H9 (cell line): Measurements from ENCODE around the gene FZD10. TPM values are rescaled to one million over a fixed set of nuclear protein-coding genes. Genes with fewer than 3 reads are reported as not detected.

Source experiments
- DNase-seq: peaks from one replicate; pipeline ENCODE4 v3.0.0-alpha.2; 2017
- H2AFZ ChIP-seq: one replicate; pipeline ENCODE4 v1.6.1; 2013; ENCODE audit warnings: mild to moderate bottlenecking, low read length, control low read depth, moderate library complexity
- H2AK5ac ChIP-seq: 2 replicates; pipeline ENCODE4 v1.6.1; 2013; ENCODE audit warnings: low read length, control low read depth, mixed read lengths; ENCODE audit not compliant: insufficient read length
- H2BK120ac ChIP-seq: one replicate; pipeline ENCODE4 v1.6.1; 2013; ENCODE audit warnings: low read depth, mild to moderate bottlenecking, low read length, control low read depth, inconsistent platforms; ENCODE audit not compliant: poor library complexity, severe bottlenecking
- H2BK12ac ChIP-seq: 2 replicates; pipeline ENCODE4 v1.6.1; 2013; ENCODE audit warnings: low read length, control low read depth, mixed read lengths, low read depth; ENCODE audit not compliant: insufficient read length
- H2BK15ac ChIP-seq: 2 replicates; pipeline ENCODE4 v1.6.1; 2013; ENCODE audit warnings: low read depth, low read length, control low read depth
- H2BK20ac ChIP-seq: one replicate; pipeline ENCODE4 v1.6.1; 2013; ENCODE audit warnings: low read depth, mild to moderate bottlenecking, low read length, control low read depth, inconsistent platforms; ENCODE audit not compliant: poor library complexity, severe bottlenecking
- H2BK5ac ChIP-seq: 2 replicates; pipeline ENCODE4 v1.6.1; 2013; ENCODE audit warnings: low read length, control low read depth, mixed read lengths; ENCODE audit not compliant: insufficient read length
- H3K14ac ChIP-seq: 2 replicates; pipeline ENCODE4 v1.6.1; 2013; ENCODE audit warnings: low read length, control low read depth; ENCODE audit not compliant: insufficient read depth
- H3K18ac ChIP-seq: 2 replicates; pipeline ENCODE4 v1.6.1; 2013; ENCODE audit warnings: low read depth, mild to moderate bottlenecking, mixed read lengths, low read length, control low read depth; ENCODE audit not compliant: insufficient read length
- H3K23ac ChIP-seq: 2 replicates; pipeline ENCODE4 v1.6.1; 2013; ENCODE audit warnings: low read length, control low read depth, mixed read lengths, low read depth; ENCODE audit not compliant: insufficient read length
- H3K23me2 ChIP-seq: 2 replicates; pipeline ENCODE4 v1.6.1; 2013; ENCODE audit warnings: low read depth, mild to moderate bottlenecking, mixed read lengths, low read length, control low read depth; ENCODE audit not compliant: insufficient read length, poor library complexity, severe bottlenecking
- H3K27ac ChIP-seq: 2 replicates; pipeline ENCODE4 v1.5.1; 2013; ENCODE audit warnings: low read length, control low read depth, mixed read lengths, low read depth; ENCODE audit not compliant: insufficient read length
- H3K27me3 ChIP-seq: 2 replicates; pipeline ENCODE4 v1.6.1; 2013; ENCODE audit warnings: low read length, control low read depth, inconsistent platforms; ENCODE audit not compliant: insufficient read depth
- H3K4ac ChIP-seq: 2 replicates; pipeline ENCODE4 v1.6.1; 2013; ENCODE audit warnings: low read depth, mild to moderate bottlenecking, control low read depth, inconsistent platforms, low read length, moderate library complexity
- H3K4me1 ChIP-seq: 2 replicates; pipeline ENCODE4 v1.6.1; 2013; ENCODE audit warnings: low read length, control low read depth, inconsistent platforms; ENCODE audit not compliant: insufficient read depth
- H3K4me2 ChIP-seq: 2 replicates; pipeline ENCODE4 v1.6.1; 2013; ENCODE audit warnings: low read length, control low read depth, mixed read lengths; ENCODE audit not compliant: insufficient read length, insufficient read depth
- H3K56ac ChIP-seq: 2 replicates; pipeline ENCODE4 v1.6.1; 2013; ENCODE audit warnings: low read depth, mild to moderate bottlenecking, mixed read lengths, low read length, control low read depth; ENCODE audit not compliant: insufficient read length
- H3K79me1 ChIP-seq: 2 replicates; pipeline ENCODE4 v1.6.1; 2013; ENCODE audit warnings: low read depth, mild to moderate bottlenecking, moderate library complexity, low read length, control low read depth, inconsistent platforms; ENCODE audit not compliant: insufficient read depth, poor library complexity, severe bottlenecking
- H3K79me2 ChIP-seq: 2 replicates; pipeline ENCODE4 v1.6.1; 2013; ENCODE audit warnings: low read length, control low read depth, inconsistent platforms; ENCODE audit not compliant: insufficient read depth
- H3K9ac ChIP-seq: 2 replicates; pipeline ENCODE4 v1.6.1; 2013; ENCODE audit warnings: low read length, control low read depth, mixed read lengths; ENCODE audit not compliant: insufficient read length; ENCODE audit errors: extremely low read depth
- H3K9me3 ChIP-seq: one replicate; pipeline ENCODE4 v1.6.1; 2013; ENCODE audit warnings: low read depth, low read length, inconsistent platforms; ENCODE audit not compliant: control insufficient read depth
- H3T11ph ChIP-seq: one replicate; pipeline ENCODE4 v1.6.1; 2013; ENCODE audit warnings: mild to moderate bottlenecking, low read length, control low read depth, inconsistent platforms
- H4K20me1 ChIP-seq: one replicate; pipeline ENCODE4 v1.6.1; 2013; ENCODE audit not compliant: control insufficient read depth, insufficient read length, insufficient read depth
- H4K5ac ChIP-seq: 2 replicates; pipeline ENCODE4 v1.6.1; 2013; ENCODE audit warnings: low read depth, mild to moderate bottlenecking, mixed read lengths, low read length, control low read depth; ENCODE audit not compliant: insufficient read length
- H4K8ac ChIP-seq: replicated peaks from 2 replicates; pipeline ENCODE4 v1.6.1; 2013; ENCODE audit warnings: low read length, control low read depth, mixed read lengths, low read depth; ENCODE audit not compliant: insufficient read length
- H4K91ac ChIP-seq: 2 replicates; pipeline ENCODE4 v1.6.1; 2013; ENCODE audit warnings: low read depth, mild to moderate bottlenecking, moderate library complexity, mixed read lengths, low read length, control low read depth; ENCODE audit not compliant: insufficient read length
- H3K27ac Mint-ChIP-seq, 3 experiments: 2 replicates in 2 of 3; 3 replicates in 1 of 3; pipeline ENCODE4 v1.8.0; 2020 to 2021; ENCODE audit warnings: mixed read lengths in 3 of 3, mild to moderate bottlenecking in 1 of 3, moderate library complexity in 1 of 3
- H3K27me3 Mint-ChIP-seq: 2 replicates; pipeline ENCODE4 v1.8.0; 2021; ENCODE audit warnings: low read depth, mild to moderate bottlenecking, moderate library complexity, mixed read lengths
- H3K36me3 Mint-ChIP-seq, 3 experiments: 2 replicates in 2 of 3; 3 replicates in 1 of 3; pipeline ENCODE4 v1.8.0; 2020 to 2021; ENCODE audit warnings: low read depth in 3 of 3, mixed read lengths in 3 of 3; ENCODE audit not compliant: insufficient read depth in 1 of 3
- H3K4me1 Mint-ChIP-seq, 2 experiments: 2 replicates each; pipeline ENCODE4 v1.8.0; 2020; ENCODE audit warnings: mixed read lengths in 2 of 2
- H3K4me3 Mint-ChIP-seq, 2 experiments: 2 replicates in 1 of 2; 3 replicates in 1 of 2; pipeline ENCODE4 v1.8.0; 2020 to 2021; ENCODE audit warnings: mild to moderate bottlenecking in 2 of 2, mixed read lengths in 2 of 2, moderate library complexity in 1 of 2
- H3K9me3 Mint-ChIP-seq, 2 experiments: 2 replicates in 1 of 2; 3 replicates in 1 of 2; pipeline ENCODE4 v1.8.0; 2020; ENCODE audit warnings: mild to moderate bottlenecking in 2 of 2, mixed read lengths in 2 of 2, moderate library complexity in 1 of 2
- CTCF ChIP-seq: fragments of 200-600 bp; sonication (generic); conservative IDR thresholded peaks from 3 replicates; pipeline ENCODE4 v1.8.0; 2021; ENCODE audit warnings: antibody characterized with exemption, mild to moderate bottlenecking
- WGBS: extraction: QIAGEN DNeasy Blood & Tissue Kit; methylation state at CpG from one replicate; pipeline ENCODE4 v1.1.7; 2013; ENCODE audit warnings: missing lambda C conversion rate, low lambda C conversion rate, mixed read lengths; ENCODE audit not compliant: insufficient read length; ENCODE audit errors: extremely low coverage; 5-methylcytosine and 5-hydroxymethylcytosine counted together
- total RNA-seq: library from RNA; stranded (reverse); gene quantifications from 2 replicates; pipeline ENCODE4 v1.2.1, GENCODE V29; 2021

FZD10 gene
- total RNA-seq, 1 experiment from 2014 or later = 1.0 TPM

GRCh38 chr12:130128790-130129735 is 33.2 kb upstream of the FZD10 start:
- Mint-ChIP-seq H3K36me3 (no peaks in the 10 kb centered on the region), H3K27me3 (peaks cover 86% of the 10 kb centered on the region)
- H4K5ac ChIP-seq = no peak overlapping the region

More at GRCh38 chr12:130128790-130129735, 33.2 kb upstream of the FZD10 start:
- no peak overlapping the region for H3K18ac ChIP-seq
- Mint-ChIP-seq H3K4me1 (peaks cover 14 to 20% of the 10 kb centered on the region in 2 experiments; a peak in 3 of 4 replicates), H3K27ac (no peak overlapping the region), H3K9me3 (no peaks in the 10 kb centered on the region), H3K4me3 (no peak overlapping the region)
- DNase-seq = no peak
- no peaks in the 10 kb centered on the region; the same call in 1 of the 2 replicates for H3K27me3 ChIP-seq
- no CpG with 5 or more reads among the region's 15 CpGs for WGBS
- no peaks in the 10 kb centered on the region for H3K79me2 ChIP-seq
- H3K56ac ChIP-seq = no peak overlapping the region
- H2BK120ac ChIP-seq = no peak overlapping the region
- H3K23ac ChIP-seq = no peak overlapping the region
- no peaks in the 10 kb centered on the region for H4K20me1 ChIP-seq
- H3K23me2 ChIP-seq = no peaks in the 10 kb centered on the region
- H3K4me2 ChIP-seq = no peak overlapping the region
- no peak overlapping the region for H3T11ph ChIP-seq
- H2AK5ac ChIP-seq = no peak overlapping the region
- no peak overlapping the region for H2AFZ ChIP-seq
- TF ChIP-seq CTCF = no peak
- H3K9ac ChIP-seq = no peak overlapping the region
- H4K91ac ChIP-seq = no peak overlapping the region
- no peak overlapping the region for H3K27ac ChIP-seq
- H2BK15ac ChIP-seq = no peak overlapping the region
- no peaks in the 10 kb centered on the region for H3K9me3 ChIP-seq
- no peak overlapping the region for H3K4ac ChIP-seq
- H3K4me1 ChIP-seq = no peaks in the 10 kb centered on the region
- H4K8ac ChIP-seq = no peak overlapping the region
- H2BK5ac ChIP-seq = no peak overlapping the region
- H3K14ac ChIP-seq = no peak overlapping the region
- H2BK12ac ChIP-seq = no peak overlapping the region
- no peak overlapping the region for H2BK20ac ChIP-seq
- H3K79me1 ChIP-seq = no peaks in the 10 kb centered on the region
